Endometrial microvascular endothelial cells (primary cell): ENCODE data around the gene PCDHB7. TPM values are rescaled to one million over a fixed set of nuclear protein-coding genes. Genes with fewer than 3 reads are reported as not detected.
"Not testable (repeated sequence)": the region's sequence is repeated elsewhere in the genome, so short reads cannot be mapped to it uniquely, and the experiment has no call there.

ENCODE experiments used
- in situ Hi-C: cut with HindIII; loops from 2 replicates; pipeline ENCODE4 v1.10.0; 2017; ENCODE audit warnings: low sequenced_read_pairs, low pct_unique_long_range_greater_than_20kb; ENCODE audit errors: inconsistent ontology term
- total RNA-seq: library from RNA; depleted of rRNA; stranded (reverse); fragments of >200 nt; gene quantifications from one replicate; pipeline ENCODE4 v1.2.3, GENCODE V29; 2015; ENCODE audit errors: inconsistent ontology term

Gene PCDHB7
- total RNA-seq, 1 donor from 2014 or later: 1.2 TPM

GRCh38 chr5:141177577-141178191 lies 5.2 kb downstream of the PCDHB7 start, which contains the start of gene PCDHB8:
Gene PCDHB8, plus strand, starts transcription at chr5:141177790. Its CDS starts 245 bp downstream, at chr5:141178035.
- in situ Hi-C loops: not testable (repeated sequence)

- in situ Hi-C loops: not testable (repeated sequence)
Measured at GRCh38 chr5:141179371-141179770, 6.9 kb downstream of the PCDHB7 start.

- in situ Hi-C loops: not testable (repeated sequence)
Measured at GRCh38 chr5:141179876-141180275, 7.4 kb downstream of the PCDHB7 start.

- in situ Hi-C loops: no loop called here
Measured at GRCh38 chr5:141180313-141180712, 7.9 kb downstream of the PCDHB7 start.

GRCh38 chr5:141182248-141182647 lies 9.8 kb downstream of the PCDHB7 start, which contains the start of gene PCDHB16:
Gene PCDHB16, plus strand, starts transcription at chr5:141182387. Its CDS starts 173 bp downstream, at chr5:141182560.
- in situ Hi-C loops: no loop called here

- in situ Hi-C loops: not testable (repeated sequence)
Measured at GRCh38 chr5:141184117-141184855, 11.8 kb downstream of the PCDHB7 start.

GRCh38 chr5:141186897-141187512 lies 14.6 kb downstream of the PCDHB7 start, which contains the start of gene PCDHB9:
Gene PCDHB9, plus strand, starts transcription at chr5:141187161. Its CDS starts 158 bp downstream, at chr5:141187319.
- in situ Hi-C loops: no loop called here

- in situ Hi-C loops: not testable (repeated sequence)
Measured at GRCh38 chr5:141188682-141189081, 16.2 kb downstream of the PCDHB7 start.

- in situ Hi-C loops: not testable (repeated sequence)
Measured at GRCh38 chr5:141189131-141189530, 16.7 kb downstream of the PCDHB7 start.

GRCh38 chr5:141192110-141192725 lies 19.8 kb downstream of the PCDHB7 start, which contains the start of gene PCDHB10:
Gene PCDHB10, plus strand, starts transcription at chr5:141192353. Its CDS starts 200 bp downstream, at chr5:141192553.
- in situ Hi-C loops: no loop called here

GRCh38 chr5:141194332-141194731 lies 21.9 kb downstream of the PCDHB7 start:
- in situ Hi-C loops: not testable (repeated sequence)

GRCh38 chr5:141196363-141196762 lies 23.9 kb downstream of the PCDHB7 start:
- in situ Hi-C loops: no loop called here

- in situ Hi-C loops: no loop called here
Measured at GRCh38 chr5:141199359-141200235, 27.2 kb downstream of the PCDHB7 start, which contains the start of gene PCDHB11. Gene PCDHB11, plus strand, starts transcription at chr5:141199627. Its CDS starts 148 bp downstream, at chr5:141199775.

- in situ Hi-C loops: not testable (repeated sequence)
Measured at GRCh38 chr5:141201126-141201525, 28.7 kb downstream of the PCDHB7 start.

- in situ Hi-C loops: not testable (repeated sequence)
Measured at GRCh38 chr5:141201646-141202045, 29.2 kb downstream of the PCDHB7 start.

- in situ Hi-C loops: no loop called here
Measured at GRCh38 chr5:141208478-141208877, 36.0 kb downstream of the PCDHB7 start, which contains the start of gene PCDHB12. Gene PCDHB12, plus strand, starts transcription at chr5:141208719. Its CDS starts 189 bp downstream, at chr5:141208908.

GRCh38 chr5:141210281-141210680 lies 37.8 kb downstream of the PCDHB7 start:
- in situ Hi-C loops: not testable (repeated sequence)

GRCh38 chr5:141210849-141211248 lies 38.4 kb downstream of the PCDHB7 start:
- in situ Hi-C loops: not testable (repeated sequence)
